Liver (tissue), 9 donors: Measurements from ENCODE around the gene NAP1L4. TPM values are rescaled to one million over a fixed set of nuclear protein-coding genes. Genes with fewer than 3 reads are reported as not detected.

Experiments used
- DNase-seq: peaks from one replicate; pipeline ENCODE4 v3.0.0-alpha.2; 2017; ENCODE audit warnings: low spot score
- H3K27ac ChIP-seq, 2 donors: one replicate each; pipeline ENCODE4 v1.7.0; 2013; ENCODE audit warnings: inconsistent platforms in 2 of 2, low read length in 2 of 2, control low read depth in 1 of 2, low read depth in 1 of 2, mild to moderate bottlenecking in 1 of 2
- H3K27me3 ChIP-seq, 4 donors: one replicate each; pipeline versions ENCODE4 v1.6.1 to v1.7.0; 2013; ENCODE audit warnings: low read length in 3 of 4, inconsistent platforms in 1 of 4, mild to moderate bottlenecking in 1 of 4, moderate library complexity in 1 of 4; ENCODE audit not compliant: control insufficient read depth in 4 of 4, insufficient read depth in 4 of 4
- H3K36me3 ChIP-seq, 4 donors: one replicate each; pipeline versions ENCODE4 v1.6.1 to v1.7.0; 2013; ENCODE audit warnings: low read length in 3 of 4, mild to moderate bottlenecking in 3 of 4, low read depth in 1 of 4, moderate library complexity in 1 of 4; ENCODE audit not compliant: control insufficient read depth in 4 of 4, insufficient read depth in 3 of 4
- H3K4me1 ChIP-seq, 4 donors: one replicate each; pipeline versions ENCODE4 v1.6.1 to v1.7.0; 2013; ENCODE audit warnings: low read length in 3 of 4, mild to moderate bottlenecking in 3 of 4, moderate library complexity in 1 of 4; ENCODE audit not compliant: control insufficient read depth in 4 of 4, insufficient read depth in 4 of 4
- H3K4me3 ChIP-seq, 3 donors: one replicate each; pipeline versions ENCODE4 v1.6.1 to v1.7.0; 2013; ENCODE audit warnings: low read length in 3 of 3, control low read depth in 1 of 3, low read depth in 1 of 3, mild to moderate bottlenecking in 1 of 3
- H3K9ac ChIP-seq, 2 donors: one replicate each; pipeline ENCODE4 v1.7.0; 2013; ENCODE audit warnings: low read length in 2 of 2, mild to moderate bottlenecking in 2 of 2, moderate library complexity in 2 of 2, control low read depth in 1 of 2, low read depth in 1 of 2
- H3K9me3 ChIP-seq, 4 donors: one replicate each; pipeline versions ENCODE4 v1.6.1 to v1.7.0; 2013; ENCODE audit warnings: low read length in 3 of 4; ENCODE audit not compliant: control insufficient read depth in 4 of 4
- EGR1 ChIP-seq, 2 donors: IDR thresholded peaks; 2 replicates each; pipeline ENCODE4 v1.6.1; 2016 to 2018; ENCODE audit warnings: antibody characterized with exemption in 2 of 2, low read depth in 2 of 2
- FOXA1 ChIP-seq: IDR thresholded peaks from 2 replicates; pipeline ENCODE4 v1.6.1; 2016; ENCODE audit warnings: antibody characterized with exemption
- FOXA2 ChIP-seq: IDR thresholded peaks from 2 replicates; pipeline ENCODE4 v1.6.1; 2016; ENCODE audit warnings: antibody characterized with exemption
- GABPA ChIP-seq, 2 donors: IDR thresholded peaks in 1 of 2; conservative IDR thresholded peaks in 1 of 2; 2 replicates each; pipeline ENCODE4 v1.6.1; 2016; ENCODE audit warnings: antibody characterized with exemption in 2 of 2, mild to moderate bottlenecking in 1 of 2, moderate library complexity in 1 of 2
- HNF4A ChIP-seq, 2 donors: conservative IDR thresholded peaks; 2 replicates each; pipeline ENCODE4 v1.6.1; 2016; ENCODE audit warnings: antibody characterized with exemption in 2 of 2, mild to moderate bottlenecking in 2 of 2
- HNF4G ChIP-seq: IDR thresholded peaks from 2 replicates; pipeline ENCODE4 v1.6.1; 2016; ENCODE audit warnings: antibody characterized with exemption
- JUND ChIP-seq, 2 donors: IDR thresholded peaks; 2 replicates each; pipeline ENCODE4 v1.6.1; 2016; ENCODE audit warnings: antibody characterized with exemption in 2 of 2
- NR2F2 ChIP-seq: IDR thresholded peaks from 2 replicates; pipeline ENCODE4 v1.6.1; 2016; ENCODE audit warnings: antibody characterized with exemption
- RAD21 ChIP-seq, 2 donors: IDR thresholded peaks; 2 replicates each; pipeline ENCODE4 v1.6.1; 2016; ENCODE audit warnings: antibody characterized with exemption in 2 of 2, mild to moderate bottlenecking in 2 of 2
- RXRA ChIP-seq, 2 donors: IDR thresholded peaks; 2 replicates each; pipeline ENCODE4 v1.6.1; 2017 to 2018; ENCODE audit warnings: antibody characterized with exemption in 2 of 2, mild to moderate bottlenecking in 1 of 2
- SP1 ChIP-seq: IDR thresholded peaks from 2 replicates; pipeline ENCODE4 v1.6.1; 2018; ENCODE audit warnings: antibody characterized with exemption, mild to moderate bottlenecking
- TAF1 ChIP-seq: conservative IDR thresholded peaks from 2 replicates; pipeline ENCODE4 v1.6.1; 2016; ENCODE audit warnings: antibody characterized with exemption, mild to moderate bottlenecking
- YY1 ChIP-seq: IDR thresholded peaks from 2 replicates; pipeline ENCODE4 v1.6.1; 2016; ENCODE audit warnings: antibody characterized with exemption, mild to moderate bottlenecking
- WGBS: extraction: QIAGEN DNeasy Blood & Tissue Kit; methylation state at CpG from one replicate; pipeline ENCODE4 v1.1.7; 2013; 5-methylcytosine and 5-hydroxymethylcytosine counted together
- polyA plus RNA-seq, 2 donors: library from polyadenylated mRNA; stranded (reverse) in 1 of 2; unstranded in 1 of 2; fragments of 200-250 nt in 1 of 2; fragments of >200 nt in 1 of 2; fragmentation: Nextera tagmentation in 1 of 2; extraction: Ambion mirVana in 1 of 2; gene quantifications; one replicate each; pipeline versions ENCODE4 v1.2.1 to v1.2.3, GENCODE V29; 2013 to 2015
- total RNA-seq, 2 donors: library from RNA; depleted of rRNA; stranded (reverse); fragments of >200 nt; gene quantifications; one replicate each; pipeline ENCODE4 v1.2.3, GENCODE V29; 2014
- TF ChIP-seq, protein P1 (sequence below): IDR thresholded peaks from 2 replicates; pipeline ENCODE4 v1.6.1; 2016; ENCODE audit warnings: antibody characterized with exemption, mild to moderate bottlenecking
- TF ChIP-seq, protein P2 (sequence below): fragments of 150-350 bp; IDR thresholded peaks from 2 replicates; pipeline ENCODE4 v1.5.1; 2017; ENCODE audit warnings: improper control_type of control experiment, low read depth, low read length; ENCODE audit not compliant: missing input control
- TF ChIP-seq, protein P3 (sequence below): IDR thresholded peaks from 2 replicates; pipeline ENCODE4 v1.6.1; 2016; ENCODE audit warnings: antibody characterized with exemption
- TF ChIP-seq, protein P4 (sequence below): IDR thresholded peaks from 2 replicates; pipeline ENCODE4 v1.6.1; 2016; ENCODE audit warnings: antibody characterized with exemption
- TF ChIP-seq, protein P5 (sequence below): IDR thresholded peaks from 2 replicates; pipeline ENCODE4 v1.6.1; 2016; ENCODE audit warnings: antibody characterized with exemption
- donor health status: healthy.
- donor health status: healthy.
- donor health status: healthy.
- donor health status: healthy.
- donor health status: healthy.

NAP1L4 gene
- total and polyA plus RNA-seq, 4 donors: 33.2 to 110 (median 46.7) TPM

DNA sequence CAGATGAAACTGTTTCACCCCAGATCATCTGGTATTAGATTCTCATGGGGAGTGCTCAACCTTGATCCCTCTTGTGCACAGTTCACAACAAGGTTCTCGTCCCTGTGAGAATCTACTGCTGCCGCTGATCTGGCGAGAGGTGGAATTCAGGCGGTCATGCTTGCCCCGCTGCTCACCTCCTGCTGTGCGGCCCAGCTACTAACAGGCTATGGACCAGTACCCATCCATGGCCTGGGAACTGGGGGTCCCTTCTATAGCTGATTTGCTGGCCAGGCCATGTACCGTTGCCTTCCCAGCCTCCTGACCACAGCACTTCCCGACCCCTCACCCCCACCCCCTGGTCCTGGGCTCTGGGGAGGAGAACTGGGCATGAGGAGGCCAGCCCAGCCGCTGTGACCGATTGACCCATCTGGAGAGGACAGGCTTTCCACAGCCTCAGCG is 65.5 kb downstream of the NAP1L4 start:
- H3K9me3 ChIP-seq: no peaks in the 10 kb centered on the region
- peaks cover 11 to 23% (median 18%) of the 10 kb centered on the region in 4 donors for H3K4me1 ChIP-seq
- 90% methylated on average over 11 of the region's 11 CpGs for WGBS
- no peak overlapping the region for H3K4me3 ChIP-seq
- H3K27me3 ChIP-seq: no peaks in the 10 kb centered on the region
- TF ChIP-seq TAF1: no peak
- TF ChIP-seq, protein P1, sequence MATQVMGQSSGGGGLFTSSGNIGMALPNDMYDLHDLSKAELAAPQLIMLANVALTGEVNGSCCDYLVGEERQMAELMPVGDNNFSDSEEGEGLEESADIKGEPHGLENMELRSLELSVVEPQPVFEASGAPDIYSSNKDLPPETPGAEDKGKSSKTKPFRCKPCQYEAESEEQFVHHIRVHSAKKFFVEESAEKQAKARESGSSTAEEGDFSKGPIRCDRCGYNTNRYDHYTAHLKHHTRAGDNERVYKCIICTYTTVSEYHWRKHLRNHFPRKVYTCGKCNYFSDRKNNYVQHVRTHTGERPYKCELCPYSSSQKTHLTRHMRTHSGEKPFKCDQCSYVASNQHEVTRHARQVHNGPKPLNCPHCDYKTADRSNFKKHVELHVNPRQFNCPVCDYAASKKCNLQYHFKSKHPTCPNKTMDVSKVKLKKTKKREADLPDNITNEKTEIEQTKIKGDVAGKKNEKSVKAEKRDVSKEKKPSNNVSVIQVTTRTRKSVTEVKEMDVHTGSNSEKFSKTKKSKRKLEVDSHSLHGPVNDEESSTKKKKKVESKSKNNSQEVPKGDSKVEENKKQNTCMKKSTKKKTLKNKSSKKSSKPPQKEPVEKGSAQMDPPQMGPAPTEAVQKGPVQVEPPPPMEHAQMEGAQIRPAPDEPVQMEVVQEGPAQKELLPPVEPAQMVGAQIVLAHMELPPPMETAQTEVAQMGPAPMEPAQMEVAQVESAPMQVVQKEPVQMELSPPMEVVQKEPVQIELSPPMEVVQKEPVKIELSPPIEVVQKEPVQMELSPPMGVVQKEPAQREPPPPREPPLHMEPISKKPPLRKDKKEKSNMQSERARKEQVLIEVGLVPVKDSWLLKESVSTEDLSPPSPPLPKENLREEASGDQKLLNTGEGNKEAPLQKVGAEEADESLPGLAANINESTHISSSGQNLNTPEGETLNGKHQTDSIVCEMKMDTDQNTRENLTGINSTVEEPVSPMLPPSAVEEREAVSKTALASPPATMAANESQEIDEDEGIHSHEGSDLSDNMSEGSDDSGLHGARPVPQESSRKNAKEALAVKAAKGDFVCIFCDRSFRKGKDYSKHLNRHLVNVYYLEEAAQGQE: no peak
- TF ChIP-seq EGR1 (IDR thresholded peaks at IDR 0.05; ENCODE audit: low read depth in 2 of 2): no peak
- no peak for TF ChIP-seq JUND (IDR thresholded peaks at IDR 0.05)
- TF ChIP-seq RXRA (IDR thresholded peaks at IDR 0.05): no peak
- TF ChIP-seq, protein P2, sequence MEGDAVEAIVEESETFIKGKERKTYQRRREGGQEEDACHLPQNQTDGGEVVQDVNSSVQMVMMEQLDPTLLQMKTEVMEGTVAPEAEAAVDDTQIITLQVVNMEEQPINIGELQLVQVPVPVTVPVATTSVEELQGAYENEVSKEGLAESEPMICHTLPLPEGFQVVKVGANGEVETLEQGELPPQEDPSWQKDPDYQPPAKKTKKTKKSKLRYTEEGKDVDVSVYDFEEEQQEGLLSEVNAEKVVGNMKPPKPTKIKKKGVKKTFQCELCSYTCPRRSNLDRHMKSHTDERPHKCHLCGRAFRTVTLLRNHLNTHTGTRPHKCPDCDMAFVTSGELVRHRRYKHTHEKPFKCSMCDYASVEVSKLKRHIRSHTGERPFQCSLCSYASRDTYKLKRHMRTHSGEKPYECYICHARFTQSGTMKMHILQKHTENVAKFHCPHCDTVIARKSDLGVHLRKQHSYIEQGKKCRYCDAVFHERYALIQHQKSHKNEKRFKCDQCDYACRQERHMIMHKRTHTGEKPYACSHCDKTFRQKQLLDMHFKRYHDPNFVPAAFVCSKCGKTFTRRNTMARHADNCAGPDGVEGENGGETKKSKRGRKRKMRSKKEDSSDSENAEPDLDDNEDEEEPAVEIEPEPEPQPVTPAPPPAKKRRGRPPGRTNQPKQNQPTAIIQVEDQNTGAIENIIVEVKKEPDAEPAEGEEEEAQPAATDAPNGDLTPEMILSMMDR: no peak
- TF ChIP-seq, protein P3, sequence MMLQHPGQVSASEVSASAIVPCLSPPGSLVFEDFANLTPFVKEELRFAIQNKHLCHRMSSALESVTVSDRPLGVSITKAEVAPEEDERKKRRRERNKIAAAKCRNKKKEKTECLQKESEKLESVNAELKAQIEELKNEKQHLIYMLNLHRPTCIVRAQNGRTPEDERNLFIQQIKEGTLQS: no peak
- no peak for TF ChIP-seq FOXA1
- no peak for TF ChIP-seq YY1
- no peak for TF ChIP-seq SP1
- TF ChIP-seq, protein P4, sequence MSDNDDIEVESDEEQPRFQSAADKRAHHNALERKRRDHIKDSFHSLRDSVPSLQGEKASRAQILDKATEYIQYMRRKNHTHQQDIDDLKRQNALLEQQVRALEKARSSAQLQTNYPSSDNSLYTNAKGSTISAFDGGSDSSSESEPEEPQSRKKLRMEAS: no peak
- no peak for TF ChIP-seq HNF4A (conservative IDR thresholded peaks at IDR 0.05)
- TF ChIP-seq RAD21 (IDR thresholded peaks at IDR 0.05): no peak
- TF ChIP-seq HNF4G: no peak
- TF ChIP-seq NR2F2: no peak
- TF ChIP-seq, protein P5, sequence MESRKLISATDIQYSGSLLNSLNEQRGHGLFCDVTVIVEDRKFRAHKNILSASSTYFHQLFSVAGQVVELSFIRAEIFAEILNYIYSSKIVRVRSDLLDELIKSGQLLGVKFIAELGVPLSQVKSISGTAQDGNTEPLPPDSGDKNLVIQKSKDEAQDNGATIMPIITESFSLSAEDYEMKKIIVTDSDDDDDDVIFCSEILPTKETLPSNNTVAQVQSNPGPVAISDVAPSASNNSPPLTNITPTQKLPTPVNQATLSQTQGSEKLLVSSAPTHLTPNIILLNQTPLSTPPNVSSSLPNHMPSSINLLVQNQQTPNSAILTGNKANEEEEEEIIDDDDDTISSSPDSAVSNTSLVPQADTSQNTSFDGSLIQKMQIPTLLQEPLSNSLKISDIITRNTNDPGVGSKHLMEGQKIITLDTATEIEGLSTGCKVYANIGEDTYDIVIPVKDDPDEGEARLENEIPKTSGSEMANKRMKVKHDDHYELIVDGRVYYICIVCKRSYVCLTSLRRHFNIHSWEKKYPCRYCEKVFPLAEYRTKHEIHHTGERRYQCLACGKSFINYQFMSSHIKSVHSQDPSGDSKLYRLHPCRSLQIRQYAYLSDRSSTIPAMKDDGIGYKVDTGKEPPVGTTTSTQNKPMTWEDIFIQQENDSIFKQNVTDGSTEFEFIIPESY: no peak
- TF ChIP-seq FOXA2: no peak
- no peak for TF ChIP-seq GABPA (IDR thresholded peaks at IDR 0.05 in 1 of 2, conservative IDR thresholded peaks at IDR 0.05 in 1 of 2)
- no peak overlapping the region for H3K9ac ChIP-seq
- peaks cover 0 to 2% (median 0%) of the 10 kb centered on the region in 4 donors for H3K36me3 ChIP-seq
- no peak overlapping the region for H3K27ac ChIP-seq
- no peak for DNase-seq
